ENCODE data around the gene LCE4A.
"Not testable (repeated sequence)": the region's sequence is repeated elsewhere in the genome, so short reads cannot be mapped to it uniquely, and the experiment has no call there.

Gene LCE4A

GRCh38 chr1:152707860-152708259 lies at the start of gene LCE4A:
LCE4A (plus strand) TSS chr1:152708160; CDS start chr1:152709076, 916 bp downstream.
- DNase-seq: no peak

GRCh38 chr1:152658649-152659048 lies 49.3 kb upstream of the LCE4A start:
- DNase-seq: no peak

- DNase-seq: no peak
These were observed 44.9 kb upstream of the LCE4A start, which contains the start of gene LCE2D for GRCh38 chr1:152663098-152663497. LCE2D (plus strand) TSS chr1:152663380; CDS start chr1:152664106, 726 bp downstream.

- not testable (repeated sequence) for DNase-seq
These were observed 41.8 kb upstream of the LCE4A start for GRCh38 chr1:152666171-152666570.

GRCh38 chr1:152667648-152668047 lies 40.3 kb upstream of the LCE4A start:
- DNase-seq: no peak

GRCh38 chr1:152673016-152673415 lies 34.9 kb upstream of the LCE4A start:
- DNase-seq: no peak

GRCh38 chr1:152674983-152675382 lies 33.0 kb upstream of the LCE4A start, which contains the start of gene LCE2C:
LCE2C (plus strand) TSS chr1:152675279; CDS start chr1:152676016, 737 bp downstream.
- DNase-seq: not testable (repeated sequence)

GRCh38 chr1:152679459-152679858 lies 28.5 kb upstream of the LCE4A start:
- no peak for DNase-seq

GRCh38 chr1:152681616-152682015 lies 26.3 kb upstream of the LCE4A start:
- DNase-seq: no peak

- DNase-seq: no peak
These were observed 24.1 kb upstream of the LCE4A start for GRCh38 chr1:152683846-152684245.

GRCh38 chr1:152685823-152686222 lies 22.1 kb upstream of the LCE4A start, which contains the start of gene LCE2B:
LCE2B (plus strand) TSS chr1:152686123; CDS start chr1:152686844, 721 bp downstream.
- not testable (repeated sequence) for DNase-seq

GRCh38 chr1:152697701-152698600 lies 10.0 kb upstream of the LCE4A start, which contains the start of gene LCE2A:
LCE2A (plus strand) TSS chr1:152698345; CDS start chr1:152698902, 557 bp downstream.
- DNase-seq: no peak

- no peak for DNase-seq
These were observed 8.2 kb upstream of the LCE4A start for GRCh38 chr1:152699746-152700145.

GRCh38 chr1:152718238-152718637 lies 10.3 kb downstream of the LCE4A start:
- no peak for DNase-seq

- no peak for DNase-seq
These were observed 17.3 kb downstream of the LCE4A start for GRCh38 chr1:152725261-152725660.

- DNase-seq: no peak
These were observed 21.0 kb downstream of the LCE4A start for GRCh38 chr1:152728986-152729385.

GRCh38 chr1:152735648-152736047 lies 27.7 kb downstream of the LCE4A start:
- no peak for DNase-seq

GRCh38 chr1:152737997-152738396 lies 30.0 kb downstream of the LCE4A start:
- no peak for DNase-seq

GRCh38 chr1:152739841-152740240 lies 31.9 kb downstream of the LCE4A start:
- DNase-seq: no peak

- DNase-seq: no peak
These were observed 33.7 kb downstream of the LCE4A start for GRCh38 chr1:152741656-152742055.

GRCh38 chr1:152743371-152744145 lies 35.6 kb downstream of the LCE4A start:
- DNase-seq: no peak

- no peak for DNase-seq
These were observed 37.3 kb downstream of the LCE4A start for GRCh38 chr1:152745289-152745704.

GRCh38 chr1:152745765-152746444 lies 37.9 kb downstream of the LCE4A start:
- no peak for DNase-seq

Data from NCI-H524 (cell line).